Coronary artery (tissue), 2 donors: ENCODE data around the gene C12orf75.

ENCODE experiments used
- DNase-seq: peaks from one replicate; pipeline ENCODE4 v3.0.0-alpha.2; 2017; ENCODE audit warnings: low spot score
- H3K27ac ChIP-seq, 2 donors: fragments of 200-600 bp; sonication (generic); one replicate each; pipeline ENCODE4 v1.5.1; 2016 to 2019
- H3K4me3 ChIP-seq: fragments of 200-600 bp; sonication (generic); 2 replicates; pipeline ENCODE4 v1.5.1; 2016; ENCODE audit warnings: mild to moderate bottlenecking, moderate library complexity
- TF ChIP-seq, protein P1 (sequence below): fragments of 200-600 bp; sonication (generic); IDR thresholded peaks from one replicate; pipeline ENCODE4 v1.5.1; 2019; ENCODE audit warnings: antibody characterized with exemption

C12orf75 gene

GRCh38 chr12:105382771-105383622 is 52.5 kb downstream of the C12orf75 start:
- H3K4me3 ChIP-seq, result peak overlapping the region; percentile 59
- TF ChIP-seq, protein P1, sequence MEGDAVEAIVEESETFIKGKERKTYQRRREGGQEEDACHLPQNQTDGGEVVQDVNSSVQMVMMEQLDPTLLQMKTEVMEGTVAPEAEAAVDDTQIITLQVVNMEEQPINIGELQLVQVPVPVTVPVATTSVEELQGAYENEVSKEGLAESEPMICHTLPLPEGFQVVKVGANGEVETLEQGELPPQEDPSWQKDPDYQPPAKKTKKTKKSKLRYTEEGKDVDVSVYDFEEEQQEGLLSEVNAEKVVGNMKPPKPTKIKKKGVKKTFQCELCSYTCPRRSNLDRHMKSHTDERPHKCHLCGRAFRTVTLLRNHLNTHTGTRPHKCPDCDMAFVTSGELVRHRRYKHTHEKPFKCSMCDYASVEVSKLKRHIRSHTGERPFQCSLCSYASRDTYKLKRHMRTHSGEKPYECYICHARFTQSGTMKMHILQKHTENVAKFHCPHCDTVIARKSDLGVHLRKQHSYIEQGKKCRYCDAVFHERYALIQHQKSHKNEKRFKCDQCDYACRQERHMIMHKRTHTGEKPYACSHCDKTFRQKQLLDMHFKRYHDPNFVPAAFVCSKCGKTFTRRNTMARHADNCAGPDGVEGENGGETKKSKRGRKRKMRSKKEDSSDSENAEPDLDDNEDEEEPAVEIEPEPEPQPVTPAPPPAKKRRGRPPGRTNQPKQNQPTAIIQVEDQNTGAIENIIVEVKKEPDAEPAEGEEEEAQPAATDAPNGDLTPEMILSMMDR, result peak; percentile 50
- no peak overlapping the region for H3K27ac ChIP-seq
- no peak for DNase-seq

DNA sequence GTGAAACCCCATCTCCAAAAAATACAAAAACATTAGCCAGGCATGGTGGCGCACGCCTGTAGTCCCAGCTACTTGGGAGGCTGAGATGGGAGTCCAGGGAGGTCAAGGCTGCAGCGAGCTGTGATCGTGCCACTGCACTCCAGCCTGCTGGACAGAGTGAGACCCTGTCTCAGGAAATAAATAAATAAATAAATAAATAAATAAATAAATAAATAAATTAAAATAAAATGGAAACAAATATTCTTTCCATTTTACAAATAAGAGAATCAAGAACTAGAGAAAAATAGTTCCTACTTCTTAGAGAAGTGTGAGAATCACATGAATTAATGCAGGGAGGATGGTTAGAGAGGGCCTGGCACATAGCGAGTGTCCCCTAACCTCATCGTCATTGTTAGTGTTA is 53.7 kb downstream of the C12orf75 start:
- no peak for DNase-seq
- TF ChIP-seq, protein P1, result no peak
- Histone ChIP-seq H3K27ac (no peak overlapping the region), H3K4me3 (no peak overlapping the region)

DNA sequence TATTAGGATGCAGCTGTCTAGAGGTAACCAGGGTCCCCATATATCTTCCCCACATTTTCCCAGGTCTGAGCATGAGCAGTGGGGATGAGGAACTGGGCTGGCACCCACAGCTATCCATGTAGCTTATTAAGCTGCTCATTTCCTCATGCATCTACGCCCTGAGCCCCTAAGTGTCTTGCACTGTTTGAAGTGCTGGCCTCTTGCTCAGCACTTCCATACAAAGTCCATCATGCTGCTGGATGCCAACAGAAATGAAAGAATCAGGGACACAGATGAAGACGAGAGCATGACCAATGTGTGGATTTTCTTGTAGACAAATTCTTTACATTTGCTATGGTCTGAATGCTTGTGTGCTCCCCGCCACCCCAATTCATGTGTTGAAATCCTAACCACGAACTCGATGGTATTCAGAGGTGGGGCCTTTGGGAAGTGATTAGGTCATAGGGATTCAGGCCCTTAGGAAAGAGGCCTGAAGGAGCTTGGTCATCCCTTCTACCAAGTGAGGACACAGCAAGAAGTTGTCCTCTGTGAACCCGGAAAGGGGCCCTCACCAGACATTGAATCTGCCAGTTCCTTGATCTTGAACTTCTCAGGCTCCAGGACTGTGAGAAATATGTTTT is 54.5 kb downstream of the C12orf75 start:
- TF ChIP-seq, protein P1, result no peak

GRCh38 chr12:105386431-105386830 is 55.9 kb downstream of the C12orf75 start:
- Histone ChIP-seq H3K4me3 (no peak overlapping the region), H3K27ac (no peak overlapping the region)
- TF ChIP-seq, protein P1, result no peak
- DNase-seq, result no peak

More for the DNA sequence above, 54.5 kb downstream of the C12orf75 start:
- no peak overlapping the region for H3K27ac ChIP-seq
- no peak overlapping the region for H3K4me3 ChIP-seq
- DNase-seq, result no peak

DNA sequence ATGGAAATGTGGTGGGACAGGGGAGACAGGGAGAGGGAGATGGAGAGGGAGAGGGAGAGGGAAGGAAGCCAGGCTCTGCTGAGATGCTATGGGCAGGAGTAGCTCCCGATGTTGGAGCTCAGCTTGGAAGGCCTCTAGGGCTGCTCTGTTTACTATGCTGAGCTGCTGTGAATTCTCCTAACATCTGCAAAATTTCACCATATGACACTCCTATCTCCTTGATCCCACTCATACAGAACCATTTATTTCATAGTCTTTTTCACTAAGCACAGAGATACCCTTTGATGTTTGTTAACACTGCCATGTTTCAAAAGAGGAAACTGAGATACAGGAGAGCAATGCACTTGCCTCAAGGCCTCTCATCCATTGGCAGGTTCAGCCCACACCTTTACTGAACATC is 60.7 kb downstream of the C12orf75 start:
- TF ChIP-seq, protein P1, result no peak
- H3K4me3 ChIP-seq, result no peak overlapping the region
- H3K27ac ChIP-seq, result no peak overlapping the region
- no peak for DNase-seq

GRCh38 chr12:105393587-105393986 is 63.1 kb downstream of the C12orf75 start:
- TF ChIP-seq, protein P1, result no peak
- Histone ChIP-seq H3K4me3 (no peak overlapping the region), H3K27ac (no peak overlapping the region)
- DNase-seq, result no peak

DNA sequence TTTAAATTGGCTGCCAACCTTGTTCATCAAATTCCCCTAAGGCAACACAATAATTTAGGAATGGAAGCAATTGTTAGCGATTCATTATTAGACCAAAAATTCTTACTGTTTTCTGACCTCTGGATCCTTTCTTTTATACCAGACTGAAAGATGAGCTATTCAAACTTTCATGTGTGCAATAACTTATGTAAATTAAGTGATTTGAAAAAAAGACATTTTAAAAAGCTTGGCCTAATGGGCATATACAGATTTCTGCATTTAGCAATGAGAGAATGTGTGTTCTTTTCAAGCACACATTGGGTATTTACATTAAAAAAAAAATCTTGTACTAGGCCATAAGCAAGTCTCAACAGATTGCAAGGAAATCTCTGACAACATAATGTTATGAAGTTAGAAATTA is 65.5 kb downstream of the C12orf75 start:
- Histone ChIP-seq H3K4me3 (no peak overlapping the region), H3K27ac (no peak overlapping the region)
- DNase-seq, result no peak
- TF ChIP-seq, protein P1, result no peak
